Coronary artery (tissue), 2 donors: Measurements from ENCODE around the gene LMOD2.
"Not testable (repeated sequence)": the region's sequence is repeated elsewhere in the genome, so short reads cannot be mapped to it uniquely, and the experiment has no call there.

Experiments used
- DNase-seq: peaks from one replicate; pipeline ENCODE4 v3.0.0-alpha.2; 2017; ENCODE audit warnings: low spot score
- H3K27ac ChIP-seq, 2 donors: fragments of 200-600 bp; sonication (generic); one replicate each; pipeline ENCODE4 v1.5.1; 2016 to 2019
- H3K4me3 ChIP-seq: fragments of 200-600 bp; sonication (generic); 2 replicates; pipeline ENCODE4 v1.5.1; 2016; ENCODE audit warnings: mild to moderate bottlenecking, moderate library complexity
- TF ChIP-seq, protein P1 (sequence below): fragments of 200-600 bp; sonication (generic); IDR thresholded peaks from one replicate; pipeline ENCODE4 v1.5.1; 2019; ENCODE audit warnings: antibody characterized with exemption

The LMOD2 gene

DNA sequence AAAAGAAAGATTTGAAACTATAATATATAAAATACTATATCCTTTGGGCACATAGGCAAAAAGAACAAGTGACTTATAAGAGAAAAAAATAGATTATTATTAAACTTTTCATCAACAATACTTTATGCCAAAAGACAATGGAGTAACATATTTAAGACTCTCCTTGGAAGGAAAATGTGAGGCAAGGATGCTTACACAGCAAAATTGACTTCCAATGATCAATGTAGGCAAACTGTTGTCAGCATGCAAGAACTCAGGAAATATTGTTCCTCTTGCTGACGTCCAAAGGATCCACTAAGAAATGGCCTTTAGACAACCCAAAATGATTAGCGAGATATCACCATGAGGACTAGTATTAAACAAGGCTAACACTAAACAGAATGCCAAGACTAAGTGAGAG is 22.9 kb upstream of the LMOD2 start:
- TF ChIP-seq, protein P1, sequence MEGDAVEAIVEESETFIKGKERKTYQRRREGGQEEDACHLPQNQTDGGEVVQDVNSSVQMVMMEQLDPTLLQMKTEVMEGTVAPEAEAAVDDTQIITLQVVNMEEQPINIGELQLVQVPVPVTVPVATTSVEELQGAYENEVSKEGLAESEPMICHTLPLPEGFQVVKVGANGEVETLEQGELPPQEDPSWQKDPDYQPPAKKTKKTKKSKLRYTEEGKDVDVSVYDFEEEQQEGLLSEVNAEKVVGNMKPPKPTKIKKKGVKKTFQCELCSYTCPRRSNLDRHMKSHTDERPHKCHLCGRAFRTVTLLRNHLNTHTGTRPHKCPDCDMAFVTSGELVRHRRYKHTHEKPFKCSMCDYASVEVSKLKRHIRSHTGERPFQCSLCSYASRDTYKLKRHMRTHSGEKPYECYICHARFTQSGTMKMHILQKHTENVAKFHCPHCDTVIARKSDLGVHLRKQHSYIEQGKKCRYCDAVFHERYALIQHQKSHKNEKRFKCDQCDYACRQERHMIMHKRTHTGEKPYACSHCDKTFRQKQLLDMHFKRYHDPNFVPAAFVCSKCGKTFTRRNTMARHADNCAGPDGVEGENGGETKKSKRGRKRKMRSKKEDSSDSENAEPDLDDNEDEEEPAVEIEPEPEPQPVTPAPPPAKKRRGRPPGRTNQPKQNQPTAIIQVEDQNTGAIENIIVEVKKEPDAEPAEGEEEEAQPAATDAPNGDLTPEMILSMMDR: no peak
- H3K4me3 ChIP-seq: no peak overlapping the region
- DNase-seq: no peak
- H3K27ac ChIP-seq: no peak overlapping the region

DNA sequence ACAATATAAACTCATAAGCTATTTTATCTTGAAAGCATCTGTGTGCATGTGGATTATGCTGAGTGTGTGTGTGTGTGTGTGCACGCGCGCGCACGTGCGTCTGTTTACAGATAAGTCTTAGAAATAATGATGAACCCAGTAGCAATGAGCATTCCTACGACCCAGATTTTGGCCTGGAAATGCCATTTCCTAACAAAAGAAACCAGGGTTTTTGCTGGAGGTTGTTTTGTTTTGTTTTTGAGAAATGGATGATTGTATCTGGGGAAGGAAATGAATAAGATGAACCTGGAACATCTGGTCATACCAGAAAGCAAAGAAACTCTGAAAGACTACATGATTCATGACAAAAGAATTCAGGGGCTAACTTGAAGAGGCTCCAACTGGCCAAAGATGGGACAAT is 22.1 kb upstream of the LMOD2 start:
- Histone ChIP-seq H3K27ac (no peak overlapping the region), H3K4me3 (no peak overlapping the region)
- DNase-seq: no peak
- TF ChIP-seq, protein P1: no peak

DNA sequence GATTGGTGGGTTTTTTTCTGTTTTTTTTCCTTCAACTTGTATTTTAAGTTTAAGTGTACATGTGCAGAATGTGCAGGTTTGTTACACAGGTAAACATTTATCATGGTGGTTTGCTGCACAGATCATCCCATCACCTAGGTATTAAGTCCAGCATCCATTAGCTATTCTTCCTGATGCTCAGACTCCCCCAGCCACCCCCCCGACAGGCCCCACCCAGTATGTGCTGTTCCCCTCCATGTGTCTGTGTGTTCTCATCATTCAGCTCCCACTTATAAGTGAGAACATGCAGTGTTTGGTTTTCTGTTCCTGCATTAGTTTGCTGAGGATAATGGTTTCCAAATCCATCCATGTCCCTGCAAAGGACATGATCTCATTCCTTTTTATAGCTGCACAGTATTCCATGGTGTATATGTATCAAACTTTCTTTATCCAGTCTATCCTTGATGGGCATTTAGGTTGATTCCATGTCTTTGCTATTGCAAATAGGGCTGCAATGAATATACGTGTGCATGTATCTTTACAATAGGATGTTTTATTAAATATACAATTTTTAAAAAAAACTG is 21.6 kb upstream of the LMOD2 start:
- H3K4me3 ChIP-seq, H3K27ac ChIP-seq, DNase-seq: not testable (repeated sequence)

DNA sequence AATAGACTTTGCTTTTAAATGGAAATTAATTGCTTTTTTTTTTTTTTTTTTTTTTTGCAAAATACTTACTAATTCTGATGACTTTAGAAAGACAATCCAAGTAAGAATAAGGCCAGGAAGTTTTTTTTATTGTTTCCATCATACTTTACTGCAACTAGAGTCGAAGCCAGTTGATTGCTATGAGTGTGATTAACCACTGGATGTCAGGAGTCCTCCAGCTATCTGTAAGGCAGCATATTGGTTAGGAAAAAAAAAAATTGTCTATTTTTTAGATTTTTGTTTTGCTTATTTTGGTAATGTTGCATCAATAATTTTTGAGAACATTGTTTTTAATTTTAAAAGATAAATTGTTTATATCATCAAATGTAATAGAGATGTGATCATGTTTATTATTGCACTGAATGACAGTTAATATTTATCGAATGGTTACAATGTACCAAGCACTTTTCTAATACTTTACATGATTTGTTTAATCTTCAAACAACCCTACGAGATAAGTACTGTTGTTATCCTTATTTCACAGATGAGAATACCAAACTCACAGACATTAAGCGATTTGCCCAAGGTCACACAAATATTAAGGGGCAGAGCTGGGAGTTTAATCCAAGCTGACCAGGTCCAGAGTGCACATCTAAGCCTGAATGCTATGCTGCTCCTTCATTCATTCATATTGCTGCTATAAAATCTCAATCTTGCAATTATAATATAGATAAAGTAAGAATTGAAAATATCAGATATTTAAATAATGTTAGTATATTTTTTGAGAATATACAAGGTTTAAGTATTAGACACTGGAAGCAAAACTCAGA is 19.9 kb upstream of the LMOD2 start:
- no peak for DNase-seq
- TF ChIP-seq, protein P1: no peak

DNA sequence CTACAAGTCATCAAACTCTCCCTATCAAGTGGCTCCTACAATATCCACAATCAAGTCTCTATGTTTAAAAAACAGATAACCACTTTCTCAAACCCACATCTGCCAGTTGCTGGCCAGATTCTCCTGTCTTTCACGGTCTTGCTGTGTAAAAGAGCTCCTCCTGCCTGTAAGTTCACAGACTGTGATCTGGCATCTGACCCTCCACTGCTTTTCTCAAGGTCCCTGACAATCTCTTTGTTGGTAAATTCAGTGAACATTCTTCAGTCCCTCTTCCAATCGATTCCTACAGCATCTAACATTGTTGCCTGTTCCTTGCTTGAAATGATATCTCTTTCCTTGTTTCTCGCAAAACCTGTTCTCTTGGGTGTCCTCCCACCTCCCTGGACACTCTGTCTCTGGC is 18.5 kb upstream of the LMOD2 start:
- DNase-seq: no peak
- TF ChIP-seq, protein P1: no peak
- no peak overlapping the region for H3K27ac ChIP-seq
- no peak overlapping the region for H3K4me3 ChIP-seq

More for the DNA sequence above, 19.9 kb upstream of the LMOD2 start:
- H3K27ac ChIP-seq: no peak overlapping the region
- H3K4me3 ChIP-seq: no peak overlapping the region

DNA sequence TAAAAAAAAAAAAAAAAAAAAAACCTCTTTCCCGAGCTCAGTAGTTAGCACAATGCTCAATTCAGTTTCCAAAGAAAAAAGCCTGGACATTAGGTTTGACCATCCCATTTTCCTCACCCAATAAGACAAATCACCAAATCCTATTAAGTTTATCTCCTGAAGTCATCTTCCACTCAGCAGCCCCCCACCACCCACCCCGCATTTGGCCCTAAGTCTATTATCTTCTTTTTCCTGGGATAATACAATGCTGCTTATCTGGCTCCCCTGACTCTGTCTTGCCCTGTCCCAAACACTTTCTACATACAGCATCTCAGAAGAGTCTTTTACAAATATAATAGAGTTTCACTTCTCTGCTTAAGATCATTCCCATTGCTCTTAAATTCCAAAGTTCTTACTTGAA is 17.8 kb upstream of the LMOD2 start:
- no peak overlapping the region for H3K27ac ChIP-seq
- TF ChIP-seq, protein P1: no peak
- DNase-seq: no peak
- no peak overlapping the region for H3K4me3 ChIP-seq

DNA sequence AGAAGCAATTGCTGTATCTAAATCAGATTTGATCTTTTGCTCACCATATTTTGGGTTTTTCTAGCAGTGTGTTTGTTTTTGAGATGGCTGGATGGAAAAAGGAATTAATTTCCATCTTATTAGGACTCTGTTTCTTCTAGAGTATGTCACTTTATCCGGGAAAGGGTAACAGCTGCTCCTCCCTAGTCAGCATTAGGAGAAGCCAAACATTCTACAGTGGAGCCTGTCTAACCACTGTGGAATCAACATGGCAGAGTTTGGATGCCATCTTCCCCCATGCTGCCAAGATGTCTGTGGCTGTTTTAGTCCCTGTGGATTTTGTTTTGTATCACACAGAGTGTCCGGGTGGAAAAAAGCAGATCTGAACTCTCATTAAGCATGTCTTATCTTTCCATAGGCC is 16.0 kb upstream of the LMOD2 start:
- TF ChIP-seq, protein P1: no peak
- no peak for DNase-seq
- Histone ChIP-seq H3K4me3 (no peak overlapping the region), H3K27ac (no peak overlapping the region)
